ENCODE data around the gene MGAT5.
"Not testable (repeated sequence)": the region's sequence is repeated elsewhere in the genome, so short reads cannot be mapped to it uniquely, and the experiment has no call there.

Gene MGAT5

GRCh38 chr2:134278553-134278952 lies 24.7 kb downstream of the MGAT5 start:
- DNase-seq (ENCODE audit: low spot score), result no peak

GRCh38 chr2:134279417-134279816 lies 25.5 kb downstream of the MGAT5 start:
- DNase-seq (ENCODE audit: low spot score), result no peak

- DNase-seq (ENCODE audit: low spot score), result no peak
Observed at GRCh38 chr2:134280231-134280630, 26.4 kb downstream of the MGAT5 start.

GRCh38 chr2:134280726-134281125 lies 26.9 kb downstream of the MGAT5 start:
- DNase-seq (ENCODE audit: low spot score), result no peak

GRCh38 chr2:134281815-134282419 lies 28.0 kb downstream of the MGAT5 start:
- no peak for DNase-seq (ENCODE audit: low spot score)

GRCh38 chr2:134282629-134283400 lies 28.9 kb downstream of the MGAT5 start:
- no peak for DNase-seq (ENCODE audit: low spot score)

- DNase-seq (ENCODE audit: low spot score), result no peak
Observed at GRCh38 chr2:134283661-134284060, 29.8 kb downstream of the MGAT5 start.

- DNase-seq (ENCODE audit: low spot score), result no peak
Observed at GRCh38 chr2:134284119-134284670, 30.3 kb downstream of the MGAT5 start.

GRCh38 chr2:134287323-134287722 lies 33.5 kb downstream of the MGAT5 start:
- DNase-seq (ENCODE audit: low spot score), result no peak

GRCh38 chr2:134288814-134289213 lies 34.9 kb downstream of the MGAT5 start:
- DNase-seq (ENCODE audit: low spot score), result no peak

GRCh38 chr2:134289225-134289624 lies 35.4 kb downstream of the MGAT5 start:
- DNase-seq (ENCODE audit: low spot score), result no peak

GRCh38 chr2:134290358-134290757 lies 36.5 kb downstream of the MGAT5 start:
- no peak for DNase-seq (ENCODE audit: low spot score)

GRCh38 chr2:134292514-134292913 lies 38.6 kb downstream of the MGAT5 start:
- DNase-seq (ENCODE audit: low spot score), result no peak

- DNase-seq (ENCODE audit: low spot score), result no peak
Observed at GRCh38 chr2:134293719-134294537, 40.1 kb downstream of the MGAT5 start.

- not testable (repeated sequence) for DNase-seq (ENCODE audit: low spot score)
Observed at GRCh38 chr2:134294598-134294997, 40.7 kb downstream of the MGAT5 start.

- DNase-seq (ENCODE audit: low spot score), result no peak
Observed at GRCh38 chr2:134295441-134295840, 41.6 kb downstream of the MGAT5 start.

- no peak for DNase-seq (ENCODE audit: low spot score)
Observed at GRCh38 chr2:134296301-134296700, 42.4 kb downstream of the MGAT5 start.

- no peak for DNase-seq (ENCODE audit: low spot score)
Observed at GRCh38 chr2:134299334-134299733, 45.5 kb downstream of the MGAT5 start.

GRCh38 chr2:134300585-134300984 lies 46.7 kb downstream of the MGAT5 start:
- no peak for DNase-seq (ENCODE audit: low spot score)

GRCh38 chr2:134301099-134301927 lies 47.4 kb downstream of the MGAT5 start:
- no peak for DNase-seq (ENCODE audit: low spot score)

GRCh38 chr2:134301928-134302260 lies 48.0 kb downstream of the MGAT5 start:
- no peak for DNase-seq (ENCODE audit: low spot score)
